GM12878 (cell line): Measurements from ENCODE around the gene SNN. TPM values are rescaled to one million over a fixed set of nuclear protein-coding genes. Genes with fewer than 3 reads are reported as not detected.

Experiments used
- BCL11A ChIP-seq: IDR thresholded peaks from 2 replicates; pipeline ENCODE4 v1.6.1; 2011; ENCODE audit warnings: low read depth, low read length
- BHLHE40 ChIP-seq, 2 experiments: fragments of 450-650 bp in 1 of 2; IDR thresholded peaks; 2 replicates each; pipeline ENCODE4 v1.6.1; 2011 to 2017; ENCODE audit warnings: low read depth in 2 of 2, borderline replicate concordance in 1 of 2, improper control_type of control experiment in 1 of 2, low read length in 1 of 2, mild to moderate bottlenecking in 1 of 2
- EP300 ChIP-seq, 2 experiments: fragments of 150-350 bp in 1 of 2; IDR thresholded peaks; 2 replicates each; pipeline ENCODE4 v1.6.1; 2011 to 2012; ENCODE audit warnings: low read depth in 2 of 2, low read length in 2 of 2, borderline replicate concordance in 1 of 2, improper control_type of control experiment in 1 of 2, inconsistent platforms in 1 of 2; ENCODE audit not compliant: control insufficient read depth in 1 of 2
- ETV6 ChIP-seq, 2 experiments: fragments of 450-650 bp in 1 of 2; IDR thresholded peaks in 1 of 2; conservative IDR thresholded peaks in 1 of 2; 2 replicates each; pipeline ENCODE4 v1.6.1; 2014; ENCODE audit warnings: antibody characterized with exemption in 1 of 2, borderline replicate concordance in 1 of 2, low read depth in 1 of 2, mild to moderate bottlenecking in 1 of 2, moderate library complexity in 1 of 2
- IKZF1 ChIP-seq: fragments of 450-650 bp; conservative IDR thresholded peaks from 2 replicates; pipeline ENCODE4 v1.6.1; 2017; ENCODE audit warnings: antibody characterized with exemption, mild to moderate bottlenecking
- LARP7 ChIP-seq: fragments of 450-650 bp; IDR thresholded peaks from 2 replicates; pipeline ENCODE4 v1.6.1; 2017; ENCODE audit warnings: mild to moderate bottlenecking
- MEF2B ChIP-seq: fragments of 450-650 bp; IDR thresholded peaks from 2 replicates; pipeline ENCODE4 v1.6.1; 2018; ENCODE audit warnings: mild to moderate bottlenecking, moderate library complexity; ENCODE audit not compliant: partially characterized antibody, poor library complexity, severe bottlenecking
- NFXL1 ChIP-seq: fragments of 450-650 bp; IDR thresholded peaks from 2 replicates; pipeline ENCODE4 v1.6.1; 2017; ENCODE audit warnings: antibody characterized with exemption, mild to moderate bottlenecking, borderline replicate concordance
- PAX5 ChIP-seq: IDR thresholded peaks from 2 replicates; pipeline ENCODE4 v1.6.1; 2011; ENCODE audit warnings: low read depth, low read length, borderline replicate concordance
- POLR2AphosphoS5 ChIP-seq: IDR thresholded peaks from 2 replicates; pipeline ENCODE4 v1.6.1; 2011; ENCODE audit warnings: mild to moderate bottlenecking, low read length, inconsistent platforms
- SMAD1 ChIP-seq: fragments of 450-650 bp; IDR thresholded peaks from 2 replicates; pipeline ENCODE4 v1.6.1; 2018; ENCODE audit warnings: mild to moderate bottlenecking, low read depth; ENCODE audit not compliant: partially characterized antibody
- TCF12 ChIP-seq: IDR thresholded peaks from 2 replicates; pipeline ENCODE4 v1.6.1; 2011; ENCODE audit warnings: low read depth, mild to moderate bottlenecking, low read length
- USF1 ChIP-seq: IDR thresholded peaks from 2 replicates; pipeline ENCODE4 v1.6.1; 2011; ENCODE audit warnings: borderline replicate concordance, low read depth, mild to moderate bottlenecking, moderate library complexity, mixed read lengths, low read length; ENCODE audit not compliant: insufficient read depth; ENCODE audit errors: extremely low read length
- polyA plus RNA-seq, 11 experiments: library from polyadenylated mRNA; depleted of rRNA in 4 of 11; unstranded in 6 of 11; stranded (reverse) in 5 of 11; fragments of >200 nt; fragmentation: Nextera tagmentation in 4 of 11; fragmentation: Illumina TruSeq in 1 of 11; extraction: Ambion mirVana in 4 of 11; extraction: Trizol in 1 of 11; gene quantifications; 1 replicate in 1 of 11; 2 replicates in 10 of 11; pipeline versions ENCODE4 v1.2.1 to v1.2.3, GENCODE V29; 2011 to 2016; ENCODE audit warnings: inconsistent platforms in 2 of 11, missing spikeins in 2 of 11, low read depth in 1 of 11
- total RNA-seq, 4 experiments: library from RNA; depleted of rRNA in 3 of 4; stranded (reverse); fragments of >200 nt in 3 of 4; fragmentation: Illumina TruSeq in 1 of 4; extraction: Trizol in 1 of 4; gene quantifications; 2 replicates each; pipeline versions ENCODE4 v1.2.1 to v1.2.3, GENCODE V29; 2013 to 2021
- TF ChIP-seq, protein P1 (sequence below): fragments of 450-650 bp; conservative IDR thresholded peaks from 2 replicates; pipeline ENCODE4 v1.6.1; 2017; ENCODE audit warnings: mild to moderate bottlenecking, moderate library complexity
- TF ChIP-seq, protein P2 (sequence below): IDR thresholded peaks from 2 replicates; pipeline ENCODE4 v1.6.1; 2012; ENCODE audit warnings: improper control_type of control experiment, low read depth, low read length; ENCODE audit not compliant: insufficient replicate concordance

The SNN gene
- total and polyA plus RNA-seq, 10 of the 15 experiments (the other 5 are each of a cell fraction or from before 2014, with no cell fraction given) = 2.2 to 43.4 (median 27.8) TPM

DNA sequence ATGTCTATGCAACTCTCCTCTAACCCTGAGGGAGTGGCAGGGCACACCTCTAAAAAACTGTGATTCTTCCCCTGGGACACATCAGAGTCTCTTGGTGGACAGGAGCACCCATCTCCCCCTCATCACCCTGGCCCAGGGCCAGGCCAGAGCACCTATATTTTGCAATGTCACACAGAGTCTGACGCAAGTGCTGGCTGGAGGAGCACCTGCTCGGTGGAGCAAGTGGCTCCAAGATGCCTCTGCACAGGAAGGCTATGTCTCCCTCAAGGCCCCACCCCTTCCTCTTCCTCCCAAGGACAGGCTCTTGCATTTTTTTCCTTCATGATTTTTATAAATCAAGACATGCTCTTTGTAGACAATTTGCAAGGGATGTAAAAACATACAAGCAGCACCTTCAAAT, 13.3 kb downstream of the SNN start (continued):
- TF ChIP-seq, protein P1, sequence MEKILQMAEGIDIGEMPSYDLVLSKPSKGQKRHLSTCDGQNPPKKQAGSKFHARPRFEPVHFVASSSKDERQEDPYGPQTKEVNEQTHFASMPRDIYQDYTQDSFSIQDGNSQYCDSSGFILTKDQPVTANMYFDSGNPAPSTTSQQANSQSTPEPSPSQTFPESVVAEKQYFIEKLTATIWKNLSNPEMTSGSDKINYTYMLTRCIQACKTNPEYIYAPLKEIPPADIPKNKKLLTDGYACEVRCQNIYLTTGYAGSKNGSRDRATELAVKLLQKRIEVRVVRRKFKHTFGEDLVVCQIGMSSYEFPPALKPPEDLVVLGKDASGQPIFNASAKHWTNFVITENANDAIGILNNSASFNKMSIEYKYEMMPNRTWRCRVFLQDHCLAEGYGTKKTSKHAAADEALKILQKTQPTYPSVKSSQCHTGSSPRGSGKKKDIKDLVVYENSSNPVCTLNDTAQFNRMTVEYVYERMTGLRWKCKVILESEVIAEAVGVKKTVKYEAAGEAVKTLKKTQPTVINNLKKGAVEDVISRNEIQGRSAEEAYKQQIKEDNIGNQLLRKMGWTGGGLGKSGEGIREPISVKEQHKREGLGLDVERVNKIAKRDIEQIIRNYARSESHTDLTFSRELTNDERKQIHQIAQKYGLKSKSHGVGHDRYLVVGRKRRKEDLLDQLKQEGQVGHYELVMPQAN = 0 out of 2 replicates have a peak, but pooled peaks have one; percentile 21
- peak in 1 of 2 experiments; percentile 49; a peak in 1 of 4 replicates for TF ChIP-seq EP300 (IDR thresholded peaks at IDR 0.05; ENCODE audit: borderline replicate concordance in 1 of 2, control insufficient read depth in 1 of 2, low read depth in 2 of 2, low read length in 2 of 2)
- peak; percentile 32; the same call in 1 of the 2 replicates for TF ChIP-seq PAX5
- no peak for TF ChIP-seq USF1
- 0 out of 4 replicates have a peak, but pooled peaks of 1 of the 2 experiments have one; percentile 37 for TF ChIP-seq ETV6 (conservative IDR thresholded peaks at IDR 0.05 in 1 of 2, IDR thresholded peaks at IDR 0.05 in 1 of 2; ENCODE audit: borderline replicate concordance in 1 of 2, low read depth in 1 of 2)
- 0 out of 2 replicates have a peak, but pooled peaks have one; percentile 12 for TF ChIP-seq BCL11A
- peak; percentile 35; the same call in 1 of the 2 replicates for TF ChIP-seq TCF12
- peak; percentile 75 for TF ChIP-seq SMAD1
- peak; percentile 72 for TF ChIP-seq IKZF1
- TF ChIP-seq POLR2AphosphoS5 = 0 out of 2 replicates have a peak, but pooled peaks have one; percentile 29
- TF ChIP-seq, protein P2, sequence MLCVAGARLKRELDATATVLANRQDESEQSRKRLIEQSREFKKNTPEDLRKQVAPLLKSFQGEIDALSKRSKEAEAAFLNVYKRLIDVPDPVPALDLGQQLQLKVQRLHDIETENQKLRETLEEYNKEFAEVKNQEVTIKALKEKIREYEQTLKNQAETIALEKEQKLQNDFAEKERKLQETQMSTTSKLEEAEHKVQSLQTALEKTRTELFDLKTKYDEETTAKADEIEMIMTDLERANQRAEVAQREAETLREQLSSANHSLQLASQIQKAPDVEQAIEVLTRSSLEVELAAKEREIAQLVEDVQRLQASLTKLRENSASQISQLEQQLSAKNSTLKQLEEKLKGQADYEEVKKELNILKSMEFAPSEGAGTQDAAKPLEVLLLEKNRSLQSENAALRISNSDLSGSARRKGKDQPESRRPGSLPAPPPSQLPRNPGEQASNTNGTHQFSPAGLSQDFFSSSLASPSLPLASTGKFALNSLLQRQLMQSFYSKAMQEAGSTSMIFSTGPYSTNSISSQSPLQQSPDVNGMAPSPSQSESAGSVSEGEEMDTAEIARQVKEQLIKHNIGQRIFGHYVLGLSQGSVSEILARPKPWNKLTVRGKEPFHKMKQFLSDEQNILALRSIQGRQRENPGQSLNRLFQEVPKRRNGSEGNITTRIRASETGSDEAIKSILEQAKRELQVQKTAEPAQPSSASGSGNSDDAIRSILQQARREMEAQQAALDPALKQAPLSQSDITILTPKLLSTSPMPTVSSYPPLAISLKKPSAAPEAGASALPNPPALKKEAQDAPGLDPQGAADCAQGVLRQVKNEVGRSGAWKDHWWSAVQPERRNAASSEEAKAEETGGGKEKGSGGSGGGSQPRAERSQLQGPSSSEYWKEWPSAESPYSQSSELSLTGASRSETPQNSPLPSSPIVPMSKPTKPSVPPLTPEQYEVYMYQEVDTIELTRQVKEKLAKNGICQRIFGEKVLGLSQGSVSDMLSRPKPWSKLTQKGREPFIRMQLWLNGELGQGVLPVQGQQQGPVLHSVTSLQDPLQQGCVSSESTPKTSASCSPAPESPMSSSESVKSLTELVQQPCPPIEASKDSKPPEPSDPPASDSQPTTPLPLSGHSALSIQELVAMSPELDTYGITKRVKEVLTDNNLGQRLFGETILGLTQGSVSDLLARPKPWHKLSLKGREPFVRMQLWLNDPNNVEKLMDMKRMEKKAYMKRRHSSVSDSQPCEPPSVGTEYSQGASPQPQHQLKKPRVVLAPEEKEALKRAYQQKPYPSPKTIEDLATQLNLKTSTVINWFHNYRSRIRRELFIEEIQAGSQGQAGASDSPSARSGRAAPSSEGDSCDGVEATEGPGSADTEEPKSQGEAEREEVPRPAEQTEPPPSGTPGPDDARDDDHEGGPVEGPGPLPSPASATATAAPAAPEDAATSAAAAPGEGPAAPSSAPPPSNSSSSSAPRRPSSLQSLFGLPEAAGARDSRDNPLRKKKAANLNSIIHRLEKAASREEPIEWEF = peak; percentile 28
- peak; percentile 46; the same call in 1 of the 2 replicates for TF ChIP-seq LARP7
- TF ChIP-seq NFXL1 = peak; percentile 92
- 0 out of 4 replicates have a peak, but pooled peaks of 1 of the 2 experiments have one; percentile 28 for TF ChIP-seq BHLHE40 (IDR thresholded peaks at IDR 0.05; ENCODE audit: borderline replicate concordance in 1 of 2, low read depth in 2 of 2, low read length in 1 of 2)
- TF ChIP-seq MEF2B = peak; percentile 72
- TF ChIP-seq, all 136 proteins: peak for 18
